Type B pancreatic cell (in vitro differentiated cells): Measurements from ENCODE around the gene P2RY8. TPM values are rescaled to one million over a fixed set of nuclear protein-coding genes. Genes with fewer than 3 reads are reported as not detected.

ENCODE experiments used
- DNase-seq: peaks from one replicate; pipeline ENCODE4 v3.0.0; 2021; ENCODE audit warnings: mixed read lengths; ENCODE audit not compliant: unreplicated experiment; ENCODE audit errors: extremely low spot score
- H3K27ac Mint-ChIP-seq: 2 replicates; pipeline ENCODE4 v1.8.0; 2021; ENCODE audit warnings: mild to moderate bottlenecking, mixed read lengths
- H3K27me3 Mint-ChIP-seq: 2 replicates; pipeline ENCODE4 v1.8.0; 2021; ENCODE audit warnings: mixed read lengths
- H3K36me3 Mint-ChIP-seq: 2 replicates; pipeline ENCODE4 v1.8.0; 2021; ENCODE audit warnings: mixed read lengths
- H3K4me1 Mint-ChIP-seq: one replicate; pipeline ENCODE4 v1.8.0; 2021; ENCODE audit warnings: mixed read lengths; ENCODE audit not compliant: unreplicated experiment
- H3K4me3 Mint-ChIP-seq: 2 replicates; pipeline ENCODE4 v1.8.0; 2021; ENCODE audit warnings: mild to moderate bottlenecking, mixed read lengths
- H3K9me3 Mint-ChIP-seq: 2 replicates; pipeline ENCODE4 v1.8.0; 2021; ENCODE audit warnings: mixed read lengths
- CTCF ChIP-seq: fragments of 200-600 bp; sonication (generic); conservative IDR thresholded peaks from 2 replicates; pipeline ENCODE4 v1.5.0; 2021; ENCODE audit warnings: antibody characterized with exemption, mild to moderate bottlenecking
- total RNA-seq: library from RNA; stranded (reverse); gene quantifications from 2 replicates; pipeline ENCODE4 v1.2.1, GENCODE V29; 2021; ENCODE audit warnings: low replicate concordance

Gene P2RY8
- total RNA-seq, 1 donor from 2014 or later, result not detected

DNA sequence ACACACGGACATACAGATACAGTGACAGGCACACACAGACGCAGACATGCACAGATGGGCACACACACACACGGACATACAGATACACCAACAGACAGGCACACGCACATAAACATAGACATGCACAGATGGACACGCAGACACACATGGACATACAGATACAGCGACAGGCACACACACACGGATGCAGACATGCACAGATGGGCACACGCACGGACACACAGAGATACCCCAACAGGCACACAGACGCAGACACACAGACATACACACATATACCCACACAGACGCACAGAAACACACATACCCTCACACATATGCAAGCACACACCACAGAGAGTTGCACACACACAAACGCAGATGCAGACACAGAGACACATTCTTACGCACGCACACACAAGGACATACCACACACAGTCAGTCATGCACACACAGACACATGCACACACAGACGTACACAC lies 120.6 kb downstream of the P2RY8 start:
- no peaks in the 10 kb centered on the region for H3K27me3 Mint-ChIP-seq

More for the DNA sequence above, 120.6 kb downstream of the P2RY8 start:
- no peaks in the 10 kb centered on the region for H3K4me1 Mint-ChIP-seq
- H3K36me3 Mint-ChIP-seq, result peaks cover 22% of the 10 kb centered on the region
- no peak overlapping the region for H3K4me3 Mint-ChIP-seq
- no peak for DNase-seq
- no peak for TF ChIP-seq CTCF
- no peaks in the 10 kb centered on the region for H3K9me3 Mint-ChIP-seq
- no peak overlapping the region for H3K27ac Mint-ChIP-seq

Other genes with a start within 250 kb of the P2RY8 start
- not detected in 2 replicates for gene IL3RA, start 200.4 kb downstream of the P2RY8 start, total RNA-seq
- 489 and 568 TPM in 2 replicates for gene SLC25A6, start 145.1 kb downstream of the P2RY8 start, total RNA-seq
- gene ASMTL, start 84.3 kb downstream of the P2RY8 start, total RNA-seq, result 20.2 and 31.5 TPM in 2 replicates
- 49.8 and 53.0 TPM in 2 replicates for gene AKAP17A, start 54.4 kb upstream of the P2RY8 start, total RNA-seq
- not detected in 2 replicates for gene ASMT, start 77.9 kb upstream of the P2RY8 start, total RNA-seq